Central memory CD4-positive, alpha-beta T cell (primary cell): ENCODE results near the gene HEXD.
"Not testable (repeated sequence)": the region's sequence is repeated elsewhere in the genome, so short reads cannot be mapped to it uniquely, and the experiment has no call there.

Source experiments
- DNase-seq: peaks from one replicate; pipeline ENCODE4 v3.0.0; 2022
- total RNA-seq, 3 experiments: gene quantifications; one replicate each; lab custom pipeline; 2026; lab: John Stamatoyannopoulos, UW

HEXD gene
- total RNA-seq = 17.2 to 66.1 (median 64.1) reads per million in 3 experiments

DNA sequence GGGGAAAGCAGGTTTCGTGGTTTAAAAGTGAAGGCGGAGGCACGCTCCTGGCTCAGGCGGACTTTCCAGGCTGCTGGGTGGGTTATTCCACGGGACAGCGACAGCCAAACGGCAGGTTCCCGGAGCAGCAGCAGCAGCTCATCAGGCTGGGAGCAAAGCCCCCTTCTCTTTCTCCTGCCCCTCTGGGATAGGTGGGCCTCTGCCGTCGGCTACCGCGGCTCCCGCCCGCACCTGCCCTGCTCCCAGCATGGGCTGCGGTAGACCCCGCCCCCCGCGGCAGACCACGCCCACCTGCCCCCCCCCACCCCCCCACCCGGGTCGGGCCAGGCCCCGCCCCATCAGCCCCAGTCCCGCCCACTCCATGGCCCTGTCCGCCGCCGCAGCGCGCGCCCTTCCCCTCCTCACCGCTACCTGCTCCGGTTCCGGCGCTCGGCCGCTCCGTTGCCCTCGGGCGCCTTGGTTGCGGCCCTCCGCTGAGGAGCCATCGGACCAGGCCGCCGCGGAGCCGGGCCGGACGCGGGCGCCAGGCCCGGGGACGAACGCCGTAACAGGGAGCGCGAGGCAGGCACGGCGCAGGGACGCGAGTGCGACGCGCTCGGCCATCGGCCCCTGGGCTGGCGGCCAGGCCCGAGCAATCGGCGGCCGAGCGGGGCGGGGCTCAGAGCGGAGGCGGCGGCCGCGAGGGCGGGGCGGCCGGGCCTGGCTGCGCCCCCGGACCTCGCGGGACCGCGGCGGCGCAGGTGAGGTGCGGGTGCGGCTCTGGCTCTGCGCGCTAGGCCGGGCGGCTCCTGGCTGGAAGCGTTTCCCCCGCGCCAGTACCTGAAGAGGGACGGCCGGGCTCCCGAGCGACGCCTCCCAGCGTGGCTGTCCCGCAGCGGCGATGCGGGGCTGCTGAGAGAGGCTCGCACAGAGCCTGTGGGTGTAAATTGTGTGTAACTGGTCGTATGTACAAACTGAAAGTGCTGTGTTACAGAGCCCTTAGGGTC, at the start of gene HEXD, which contains the start of gene OGFOD3:
TSS of gene HEXD (plus strand) at position 347 of the 986 bp plus-strand sequence. CDS start 1,453 bp downstream, outside the sequence.
TSS of gene OGFOD3 (minus strand) at position 586 of the 986 bp plus-strand sequence. CDS start at position 485, 101 bp downstream.
- DNase-seq = peak; percentile 90

GRCh38 chr17:82369211-82369610, 48.9 kb upstream of the HEXD start:
- no peak for DNase-seq

GRCh38 chr17:82370471-82371332, 47.4 kb upstream of the HEXD start:
- DNase-seq = no peak

DNA sequence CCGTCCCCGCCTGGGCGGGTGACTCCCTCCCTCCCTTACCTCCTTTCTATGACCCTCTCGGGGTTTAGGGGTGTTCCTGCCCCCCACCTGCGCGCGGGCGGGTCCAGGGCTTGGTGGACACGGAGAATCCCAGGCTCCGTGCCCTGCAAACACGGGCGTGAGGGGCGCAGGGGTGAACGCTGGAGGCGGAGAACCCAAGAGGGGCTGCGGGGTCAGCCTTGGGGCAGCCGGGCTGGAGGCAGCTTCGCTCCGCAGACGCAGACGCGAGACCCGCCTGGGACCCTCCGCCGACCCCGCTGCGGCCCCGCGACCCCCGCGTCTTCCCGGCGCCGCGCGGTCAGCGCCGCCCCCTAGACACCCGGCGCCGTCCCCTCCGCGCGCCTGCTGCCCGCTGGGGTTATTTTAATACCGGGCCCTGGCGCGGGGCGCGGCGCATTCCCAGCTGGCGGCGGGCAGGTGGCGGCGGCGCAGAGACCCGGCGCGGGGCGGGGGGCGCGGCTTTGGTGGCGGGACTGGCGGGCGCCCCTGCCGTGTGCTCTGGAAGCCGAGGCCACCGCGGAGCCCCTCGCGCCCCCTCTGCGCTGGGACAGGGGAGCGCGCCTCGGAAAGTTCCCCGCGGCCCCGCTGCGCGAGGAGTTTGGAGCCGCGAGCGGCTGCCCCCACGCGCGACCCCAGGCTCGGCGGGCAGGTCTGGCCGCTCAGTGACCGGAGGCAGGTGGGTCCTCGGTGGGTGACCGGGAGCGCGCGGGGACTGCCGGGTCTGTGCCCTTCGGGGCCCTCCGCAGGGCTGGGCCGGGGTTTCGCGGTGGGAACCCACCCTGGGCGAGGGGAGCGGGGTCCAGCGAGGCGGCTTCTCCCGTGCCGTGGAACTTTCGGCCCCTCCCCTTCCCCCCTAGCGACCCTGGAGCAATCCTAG, 46.6 kb upstream of the HEXD start, which contains the start of gene UTS2R:
TSS of gene UTS2R (plus strand) at position 433 of the 916 bp plus-strand sequence. CDS start 2,560 bp downstream, outside the sequence.
- DNase-seq = no peak

- DNase-seq = no peak
Observed at GRCh38 chr17:82372249-82373071, 45.7 kb upstream of the HEXD start.

DNA sequence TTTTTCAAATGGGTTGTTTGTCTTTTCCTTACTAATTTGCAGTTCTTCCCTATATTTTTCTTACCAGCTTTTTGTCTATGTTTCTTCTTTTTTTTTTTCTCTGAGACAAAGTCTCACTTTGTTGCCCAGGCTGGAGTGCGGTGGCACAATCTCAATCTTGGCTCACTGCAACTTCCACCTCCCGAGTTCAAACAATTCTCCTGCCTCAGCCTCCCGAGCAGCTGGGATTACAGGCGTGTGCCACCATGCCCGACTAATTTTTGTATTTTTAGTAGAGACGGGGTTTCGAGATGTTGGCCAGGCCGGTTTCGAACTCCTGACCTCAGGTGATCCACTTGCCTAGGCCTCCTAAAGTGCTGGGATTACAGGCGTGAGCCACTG, 45.1 kb upstream of the HEXD start:
- not testable (repeated sequence) for DNase-seq

GRCh38 chr17:82373731-82374625, 44.2 kb upstream of the HEXD start:
- no peak for DNase-seq

DNA sequence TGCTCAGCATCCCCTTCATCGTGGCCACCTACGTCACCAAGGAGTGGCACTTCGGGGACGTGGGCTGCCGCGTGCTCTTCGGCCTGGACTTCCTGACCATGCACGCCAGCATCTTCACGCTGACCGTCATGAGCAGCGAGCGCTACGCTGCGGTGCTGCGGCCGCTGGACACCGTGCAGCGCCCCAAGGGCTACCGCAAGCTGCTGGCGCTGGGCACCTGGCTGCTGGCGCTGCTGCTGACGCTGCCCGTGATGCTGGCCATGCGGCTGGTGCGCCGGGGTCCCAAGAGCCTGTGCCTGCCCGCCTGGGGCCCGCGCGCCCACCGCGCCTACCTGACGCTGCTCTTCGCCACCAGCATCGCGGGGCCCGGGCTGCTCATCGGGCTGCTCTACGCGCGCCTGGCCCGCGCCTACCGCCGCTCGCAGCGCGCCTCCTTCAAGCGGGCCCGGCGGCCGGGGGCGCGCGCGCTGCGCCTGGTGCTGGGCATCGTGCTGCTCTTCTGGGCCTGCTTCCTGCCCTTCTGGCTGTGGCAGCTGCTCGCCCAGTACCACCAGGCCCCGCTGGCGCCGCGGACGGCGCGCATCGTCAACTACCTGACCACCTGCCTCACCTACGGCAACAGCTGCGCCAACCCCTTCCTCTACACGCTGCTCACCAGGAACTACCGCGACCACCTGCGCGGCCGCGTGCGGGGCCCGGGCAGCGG, 43.4 kb upstream of the HEXD start:
- DNase-seq = no peak

GRCh38 chr17:82375359-82376041, 42.6 kb upstream of the HEXD start:
- DNase-seq = no peak

- no peak for DNase-seq
Observed at GRCh38 chr17:82376042-82376730, 42.0 kb upstream of the HEXD start.

GRCh38 chr17:82377294-82377693, 40.9 kb upstream of the HEXD start:
- not testable (repeated sequence) for DNase-seq

- DNase-seq = no peak
Observed at GRCh38 chr17:82377924-82378740, 40.0 kb upstream of the HEXD start.

DNA sequence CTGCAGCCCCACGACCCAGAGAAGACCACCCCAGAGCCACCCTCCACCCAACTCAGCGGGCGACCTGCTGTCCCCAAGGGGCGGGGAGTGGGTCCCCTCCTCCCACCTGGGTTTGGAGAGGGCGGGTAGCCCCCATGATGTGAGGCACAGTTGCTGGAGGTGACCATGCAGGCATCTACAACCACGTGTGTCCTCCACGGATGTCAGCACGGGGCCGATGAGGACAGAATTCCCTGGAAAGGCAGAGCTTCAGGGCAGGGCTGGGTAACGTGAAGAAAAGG, 39.5 kb upstream of the HEXD start:
- no peak for DNase-seq

DNA sequence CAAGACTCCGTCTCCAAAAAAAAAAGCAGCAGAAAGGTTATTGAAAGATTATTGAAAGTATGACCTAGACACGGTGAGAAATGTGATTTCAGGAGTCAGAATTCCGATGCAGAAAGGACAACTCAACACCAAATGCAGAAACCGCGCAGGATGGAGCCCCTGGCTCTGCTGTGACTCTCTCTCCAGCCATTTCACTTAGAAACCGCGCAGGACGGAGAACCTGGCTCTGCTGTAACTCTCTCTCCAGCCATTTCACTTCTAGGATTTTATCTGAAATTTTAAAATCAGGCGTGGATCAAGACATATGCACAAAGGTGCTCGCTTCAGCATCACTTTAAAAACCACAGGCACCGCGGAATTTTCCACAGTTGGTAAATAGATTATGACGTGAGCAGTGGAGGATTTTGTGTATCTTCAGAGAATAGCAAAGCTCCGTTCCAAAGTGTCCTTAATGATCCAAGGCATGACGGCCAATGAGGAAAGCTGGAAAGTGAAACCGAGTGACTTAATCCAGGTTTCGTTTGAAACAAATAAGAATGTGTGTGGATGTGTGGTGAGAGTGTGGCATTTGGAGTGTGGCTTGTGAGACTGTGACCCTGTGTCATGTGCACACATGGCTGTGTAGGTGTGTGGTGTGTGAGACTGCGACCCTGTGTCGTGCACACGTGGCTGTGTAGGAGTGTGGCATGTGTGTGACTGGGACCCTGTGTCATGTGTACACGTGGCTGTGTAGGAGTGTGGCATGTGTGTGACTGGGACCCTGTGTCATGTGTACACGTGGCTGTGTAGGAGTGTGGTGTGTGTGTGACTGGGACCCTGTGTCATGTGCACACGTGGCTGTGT, 37.1 kb upstream of the HEXD start:
- DNase-seq = no peak

- DNase-seq = not testable (repeated sequence)
Observed at GRCh38 chr17:82381703-82382009, 36.5 kb upstream of the HEXD start.

DNA sequence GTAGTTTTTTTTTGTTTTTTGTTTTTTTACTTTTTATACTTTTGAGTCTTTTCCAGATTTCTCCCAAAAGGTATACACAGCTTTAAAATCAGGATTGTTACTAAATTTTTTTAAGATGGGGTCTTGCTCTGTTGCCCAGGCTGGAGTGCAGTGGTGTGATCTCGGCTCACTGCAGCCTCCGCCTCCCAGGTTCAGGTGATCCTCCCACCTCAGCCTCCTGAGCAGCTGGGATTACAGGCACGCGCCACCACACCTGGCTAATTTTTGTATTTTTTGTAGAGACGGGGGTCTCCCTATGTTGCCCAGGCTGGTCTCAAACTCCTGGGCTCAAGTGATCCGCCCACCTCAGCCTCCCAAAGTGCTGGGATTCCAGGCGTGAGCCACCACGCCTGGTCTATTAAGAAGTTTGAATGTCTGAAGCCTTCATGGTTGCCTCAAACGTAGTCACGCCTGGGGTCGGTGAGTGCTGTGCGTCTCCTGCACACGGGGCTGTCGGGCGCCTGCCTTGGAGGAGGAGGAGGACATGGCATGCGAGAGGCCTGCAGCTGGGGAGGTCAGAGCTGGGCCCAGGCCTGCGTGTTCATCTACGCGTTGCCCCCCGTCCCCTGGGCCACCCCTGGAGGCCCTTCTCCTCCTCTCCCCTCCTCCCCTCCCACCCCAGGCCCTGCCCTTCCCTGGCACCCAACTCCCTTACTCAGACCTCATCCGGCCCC, 35.8 kb upstream of the HEXD start:
- DNase-seq = not testable (repeated sequence)
